NCI-H2171 treated with DMSO at 0.1 percent for 48 hours (cell line): ENCODE measurements around the gene ANKLE2.
"Not testable (repeated sequence)": the region's sequence is repeated elsewhere in the genome, so short reads cannot be mapped to it uniquely, and the experiment has no call there.

Experiments used
- DNase-seq: peaks from one replicate; lab custom pipeline; 2025; lab: John Stamatoyannopoulos, UW

ANKLE2 gene

DNA sequence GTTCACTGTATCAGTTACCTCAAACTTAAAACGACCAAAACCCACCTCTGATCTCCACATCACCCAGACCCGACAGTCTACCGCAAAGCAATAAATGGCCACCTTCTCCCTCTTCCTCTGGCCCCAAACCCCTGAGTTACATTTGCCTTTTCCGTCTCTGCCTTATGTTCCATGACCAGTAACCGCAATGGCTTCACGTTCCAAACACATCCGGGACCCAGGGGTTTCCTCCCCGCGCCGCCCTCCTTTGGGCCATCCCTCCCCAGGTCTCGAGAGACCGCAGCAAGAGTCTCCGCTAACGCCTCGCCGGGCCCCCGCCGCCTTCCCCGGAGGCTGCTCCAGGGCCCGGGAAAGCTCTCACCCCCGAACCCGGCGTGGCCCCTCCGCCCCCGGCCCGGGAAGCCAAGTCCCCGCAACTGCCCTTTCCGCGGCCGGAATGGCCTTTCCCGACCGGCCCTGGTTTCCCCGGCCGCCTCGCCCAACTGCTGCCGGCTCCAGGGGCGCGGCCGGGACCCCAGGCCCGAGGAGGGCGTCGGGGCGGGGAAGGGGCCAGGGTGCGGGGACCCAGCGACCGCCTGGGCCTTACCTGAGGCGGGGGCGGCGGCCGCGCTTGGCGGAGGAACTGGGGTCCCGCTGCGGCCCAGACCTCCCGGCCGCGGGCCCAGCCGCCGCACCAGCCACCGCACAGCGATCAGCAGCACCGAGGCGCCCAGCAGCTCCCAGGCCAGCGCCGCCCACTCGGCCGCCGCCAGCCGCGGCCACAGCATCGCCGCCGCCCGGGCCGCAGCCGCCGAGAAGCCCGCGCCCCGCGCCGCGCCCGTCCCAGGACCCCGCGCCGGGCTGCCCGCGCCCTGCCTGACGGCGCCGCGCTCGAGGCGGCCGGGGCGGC, at the start of gene ANKLE2:
TSS of gene ANKLE2 (minus strand) at position 801 of the 889 bp plus-strand sequence. CDS start at position 767, 34 bp downstream.
- DNase-seq, result peak; percentile 6

- peak; percentile 2 for DNase-seq
Measured at GRCh38 chr12:132809391-132809790, 47.8 kb upstream of the ANKLE2 start.

GRCh38 chr12:132807295-132808092, 45.9 kb upstream of the ANKLE2 start:
- DNase-seq, result no peak

DNA sequence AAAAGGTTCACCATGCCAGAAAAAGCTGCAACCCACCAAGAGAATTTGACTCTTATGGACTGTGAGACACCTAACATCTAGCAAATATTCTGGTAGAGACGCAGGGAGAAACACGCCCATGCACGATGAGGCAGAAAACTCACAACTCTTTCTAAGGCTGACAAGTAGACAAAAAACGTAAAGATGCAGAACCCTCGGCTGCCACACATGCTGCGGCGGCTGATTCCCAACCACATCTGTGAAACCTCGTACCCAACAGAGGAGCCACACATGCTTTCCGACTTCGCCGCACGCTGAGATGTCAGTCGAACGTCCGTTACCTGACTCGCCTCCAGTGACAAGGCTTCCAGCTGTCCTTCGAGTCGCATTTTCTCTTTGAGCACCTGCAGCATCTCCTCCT, 45.2 kb upstream of the ANKLE2 start:
- DNase-seq, result no peak

- no peak for DNase-seq
Measured at GRCh38 chr12:132804426-132804861, 42.8 kb upstream of the ANKLE2 start.

GRCh38 chr12:132803888-132804287, 42.3 kb upstream of the ANKLE2 start:
- DNase-seq, result no peak

DNA sequence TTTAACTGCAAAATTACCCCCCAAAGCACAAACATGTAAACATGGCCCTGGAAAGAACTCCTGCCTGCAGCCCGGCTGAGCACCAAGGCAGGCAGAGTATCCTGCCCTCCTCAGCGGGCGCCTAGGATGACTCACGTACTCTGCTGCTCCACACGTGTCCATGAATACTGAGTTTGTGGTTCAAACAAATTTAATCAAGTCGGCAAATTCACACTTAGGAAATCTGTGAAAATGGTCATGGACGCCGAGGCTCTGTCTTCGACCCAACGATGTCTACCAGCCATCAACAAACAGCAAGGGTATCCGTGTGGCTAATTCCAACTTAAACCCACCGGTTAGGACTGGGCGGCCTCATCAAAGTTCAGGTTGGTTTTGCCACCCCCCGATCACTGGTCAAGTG, 41.5 kb upstream of the ANKLE2 start:
- no peak for DNase-seq

DNA sequence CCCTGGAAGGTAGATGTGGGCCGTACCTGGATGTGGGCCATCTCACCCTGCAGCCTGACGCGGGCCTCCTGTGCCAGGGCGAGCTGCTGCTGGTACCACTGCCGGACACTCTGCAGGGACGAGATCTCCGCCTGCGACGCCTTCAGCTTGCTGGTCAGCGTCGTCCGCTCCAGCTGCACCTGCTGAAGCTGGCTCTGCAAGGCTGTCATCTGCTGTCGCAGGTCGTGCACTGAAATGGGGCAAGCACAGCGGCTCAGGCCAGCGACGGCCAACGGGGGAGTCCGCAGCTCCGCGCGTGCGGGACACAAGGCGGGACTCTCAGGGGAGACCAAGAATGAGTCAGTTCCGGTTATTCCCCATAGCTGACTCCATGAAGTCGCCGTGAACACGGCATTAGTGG, 40.1 kb upstream of the ANKLE2 start:
- DNase-seq, result no peak

DNA sequence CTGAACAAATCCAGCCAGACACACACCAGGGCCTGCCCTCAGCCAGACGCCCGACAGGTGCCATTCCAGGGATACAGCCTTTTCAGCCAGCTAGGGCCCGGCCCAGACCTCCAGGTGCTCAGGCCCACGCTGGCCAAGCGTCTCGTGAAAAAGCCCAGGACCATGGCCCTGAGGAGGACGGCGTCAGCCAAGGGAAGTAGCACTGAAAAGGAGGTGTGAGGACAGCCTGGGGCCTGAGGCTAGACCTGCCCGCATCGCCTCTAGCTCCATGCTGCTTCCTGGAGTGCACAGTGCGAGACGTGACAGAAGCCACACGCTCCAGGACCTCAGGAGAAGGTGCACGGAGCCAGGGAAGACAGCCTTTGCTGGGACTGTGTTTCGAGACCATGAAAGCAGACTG, 37.2 kb upstream of the ANKLE2 start:
- DNase-seq, result no peak

DNA sequence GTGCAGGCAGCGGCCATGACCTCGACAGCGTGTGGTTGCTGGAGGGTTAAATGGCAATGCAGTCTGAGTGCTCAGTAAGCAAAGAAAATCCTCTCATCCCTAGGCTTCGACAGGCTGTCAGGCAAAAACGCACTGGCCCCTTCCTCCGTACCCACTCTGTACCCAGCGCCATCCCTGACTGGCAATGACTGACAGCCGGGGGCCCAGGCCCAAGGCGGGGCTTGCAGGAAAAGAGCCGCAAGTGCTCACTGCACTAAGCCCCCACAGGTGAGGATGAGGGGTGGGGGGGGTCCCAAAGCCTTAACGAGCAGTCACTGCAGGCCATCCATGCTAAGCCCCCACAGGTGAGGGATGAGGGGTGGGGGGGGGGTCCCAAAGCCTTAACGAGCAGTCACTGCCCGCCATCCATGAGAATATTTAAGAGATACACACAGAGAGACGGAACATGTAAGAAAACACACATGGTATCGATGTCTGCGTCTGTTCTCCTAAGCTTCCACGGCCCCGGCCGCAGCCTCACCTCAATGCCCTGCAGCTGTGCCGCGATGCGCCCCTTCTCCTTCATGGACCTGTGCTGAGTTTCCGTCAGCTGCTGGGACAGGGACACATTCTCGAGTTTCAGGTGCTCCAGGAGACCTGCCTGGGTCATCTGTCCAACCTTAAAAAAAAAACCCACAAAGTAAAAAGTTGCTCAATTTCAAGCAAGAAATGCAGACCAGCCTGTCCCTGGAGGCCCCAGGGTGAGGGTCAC, 36.4 kb upstream of the ANKLE2 start:
- no peak for DNase-seq

DNA sequence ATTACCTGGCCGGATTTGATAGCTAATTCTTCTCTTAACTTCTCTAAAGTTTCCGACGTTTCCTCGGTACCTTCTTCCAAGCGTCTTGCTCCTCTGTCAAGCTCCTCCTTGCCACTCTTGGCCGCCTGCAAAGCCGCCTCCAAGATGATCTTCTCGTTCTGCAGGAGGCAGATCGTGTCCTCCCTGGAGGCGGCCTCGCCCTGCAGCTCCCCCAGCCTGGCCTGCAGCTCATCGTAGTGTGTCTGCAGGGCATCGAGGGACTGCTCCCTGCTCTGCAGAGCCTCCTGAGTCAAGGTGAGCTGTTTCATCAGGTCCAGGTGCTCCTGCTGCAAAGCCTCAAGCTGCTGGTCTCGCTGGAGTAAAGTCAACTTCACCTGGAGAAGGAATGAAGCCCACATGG, 34.2 kb upstream of the ANKLE2 start:
- no peak for DNase-seq

- not testable (repeated sequence) for DNase-seq
Measured at GRCh38 chr12:132791940-132792339, 30.3 kb upstream of the ANKLE2 start.

DNA sequence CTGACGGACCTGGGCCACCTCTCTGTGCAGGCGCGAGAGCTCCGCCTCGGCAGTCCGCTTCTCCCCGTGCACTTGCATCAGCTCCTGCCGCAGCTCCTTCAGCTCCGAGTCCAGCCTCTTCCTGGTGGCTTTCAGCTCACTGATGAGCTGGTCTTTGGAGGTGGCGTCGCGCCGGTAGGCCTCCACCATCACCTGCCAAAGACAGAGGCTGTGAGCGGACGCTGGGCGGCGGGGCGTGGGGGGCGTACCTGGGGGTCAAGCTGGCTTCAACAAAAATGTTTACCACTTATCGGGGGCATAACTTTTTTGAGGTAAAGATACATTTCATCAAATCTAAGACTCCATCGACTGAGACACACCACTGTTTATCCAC, 27.5 kb upstream of the ANKLE2 start:
- no peak for DNase-seq

- no peak for DNase-seq
Measured at GRCh38 chr12:132788375-132789098, 26.9 kb upstream of the ANKLE2 start.

DNA sequence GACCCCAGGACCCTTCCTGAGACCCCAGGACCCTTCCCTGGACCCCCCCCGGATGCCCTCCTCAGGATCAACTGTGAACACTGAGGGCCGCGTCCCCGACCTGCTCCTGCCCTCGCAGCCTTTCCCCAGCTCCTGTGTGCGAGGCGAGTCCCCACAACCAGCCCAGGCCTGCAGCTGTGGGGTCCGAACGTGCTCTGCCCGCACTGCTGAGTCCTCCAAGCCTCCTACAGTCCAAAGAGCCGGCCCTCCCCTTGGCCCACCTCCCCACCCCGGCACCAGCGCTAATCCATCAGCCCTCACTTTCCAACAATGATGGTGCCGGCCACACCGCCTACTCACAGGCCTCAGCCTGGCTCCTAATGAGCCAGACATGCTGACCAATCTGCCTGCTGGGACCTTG, 26.2 kb upstream of the ANKLE2 start:
- DNase-seq, result no peak

GRCh38 chr12:132786192-132786591, 24.6 kb upstream of the ANKLE2 start:
- no peak for DNase-seq

DNA sequence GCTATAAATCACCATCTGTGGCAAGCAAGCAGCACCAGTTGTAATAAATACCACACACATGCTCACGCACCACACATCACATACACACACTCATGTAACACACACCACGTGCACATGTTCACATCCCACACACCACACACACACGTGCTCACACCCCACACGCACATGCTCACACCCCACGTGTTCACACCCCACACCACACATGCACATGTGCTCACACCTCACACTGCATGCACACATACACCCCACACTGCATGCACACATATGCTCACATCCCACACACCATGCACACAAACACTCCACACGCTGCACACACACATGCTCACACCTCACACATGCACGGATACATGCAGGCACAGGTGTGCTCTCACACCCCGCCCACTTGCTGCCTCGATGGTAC, 22.9 kb upstream of the ANKLE2 start:
- no peak for DNase-seq

DNA sequence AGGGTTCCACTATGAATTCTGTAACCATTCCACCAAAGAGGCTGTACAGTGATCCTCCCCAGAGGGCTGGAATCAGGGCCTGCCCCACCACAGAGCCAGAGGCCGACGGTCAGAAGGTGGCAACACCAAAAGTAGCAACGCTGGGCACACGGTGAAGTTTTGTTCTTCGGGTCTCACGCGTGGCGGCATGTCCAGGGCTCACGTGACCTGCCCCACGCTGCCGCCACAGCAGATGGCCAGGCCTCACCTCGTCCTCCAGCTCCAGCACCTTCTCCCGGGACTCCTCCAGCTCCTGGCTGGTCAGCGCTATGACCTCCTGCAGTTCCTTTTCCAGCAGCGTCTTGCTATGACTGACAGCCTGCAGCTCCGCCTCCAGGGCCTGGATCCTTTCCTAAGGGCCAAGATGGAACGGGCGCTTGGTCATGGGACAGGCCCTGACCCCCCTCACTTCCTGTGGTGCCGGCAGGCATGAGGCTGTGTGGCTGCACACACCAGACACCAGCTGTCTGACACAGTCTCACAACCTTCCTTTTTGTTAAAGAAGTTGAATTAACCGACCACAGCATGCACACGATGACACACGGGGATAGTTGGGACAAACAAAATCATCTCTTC, 22.4 kb upstream of the ANKLE2 start:
- DNase-seq, result no peak

- DNase-seq, result no peak
Measured at GRCh38 chr12:132781938-132782337, 20.3 kb upstream of the ANKLE2 start.

DNA sequence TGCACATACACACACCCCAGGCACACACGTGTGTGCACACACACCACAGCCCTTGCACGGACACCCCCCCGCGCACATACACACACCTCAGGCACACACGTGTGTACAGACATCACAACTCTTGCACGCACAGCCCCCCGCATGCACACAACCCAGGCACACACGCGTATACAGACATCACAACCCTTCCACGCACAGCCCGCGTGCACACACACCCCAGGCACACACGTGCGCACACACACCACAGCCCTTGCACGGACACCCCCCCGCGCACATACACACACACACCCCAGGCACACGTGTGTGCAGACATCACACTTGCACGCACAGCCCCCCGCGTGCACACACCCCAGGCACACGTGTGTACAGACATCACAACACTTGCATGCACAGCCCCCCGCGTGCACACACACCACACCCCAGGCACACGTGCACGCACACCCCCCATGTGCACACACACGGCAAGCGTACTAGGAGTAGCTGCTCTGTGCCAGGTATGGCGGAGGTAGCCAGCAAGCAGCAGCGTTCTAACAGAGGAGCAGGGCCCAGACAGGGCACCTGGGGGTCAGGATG, 18.2 kb upstream of the ANKLE2 start:
- no peak for DNase-seq

- DNase-seq, result no peak
Measured at GRCh38 chr12:132777614-132778013, 16.0 kb upstream of the ANKLE2 start.
